Breast epithelium (tissue), 3 donors: ENCODE results near the gene CCL22.

Source experiments
- POLR2A ChIP-seq: fragments of 450-650 bp; IDR thresholded peaks from one replicate; pipeline ENCODE4 v1.6.1; 2016; ENCODE audit warnings: antibody characterized with exemption, mild to moderate bottlenecking, moderate library complexity
- POLR2AphosphoS5 ChIP-seq, 3 donors: sonication (generic); formaldehyde crosslinking; IDR thresholded peaks; one replicate each; pipeline ENCODE4 v1.6.1; 2017; ENCODE audit warnings: antibody characterized with exemption in 3 of 3

- TF ChIP-seq POLR2A, result no peak
- no peak for TF ChIP-seq POLR2AphosphoS5 (IDR thresholded peaks at IDR 0.05)
Measured at GRCh38 chr16:57364143-57364542, 5.6 kb downstream of the CCL22 start.
